PC-9 (cell line): ENCODE measurements around the gene FAM216A.

ENCODE experiments used
- CTCF ChIP-seq: fragments of 200-600 bp; sonication (generic); conservative IDR thresholded peaks from 2 replicates; pipeline ENCODE4 v1.6.1; 2017; ENCODE audit warnings: mixed run types, antibody characterized with exemption, mild to moderate bottlenecking, moderate library complexity
- EZH2 ChIP-seq: fragments of 200-600 bp; sonication (generic); IDR thresholded peaks from 2 replicates; pipeline ENCODE4 v1.8.0; 2017; ENCODE audit warnings: antibody characterized with exemption, low read depth

- TF ChIP-seq CTCF (no peak), EZH2 (no peak)
Measured at GRCh38 chr12:110536834-110537604, 68.4 kb downstream of the FAM216A start.
